ENCODE measurements around the gene CLEC16A.

The CLEC16A gene

DNA sequence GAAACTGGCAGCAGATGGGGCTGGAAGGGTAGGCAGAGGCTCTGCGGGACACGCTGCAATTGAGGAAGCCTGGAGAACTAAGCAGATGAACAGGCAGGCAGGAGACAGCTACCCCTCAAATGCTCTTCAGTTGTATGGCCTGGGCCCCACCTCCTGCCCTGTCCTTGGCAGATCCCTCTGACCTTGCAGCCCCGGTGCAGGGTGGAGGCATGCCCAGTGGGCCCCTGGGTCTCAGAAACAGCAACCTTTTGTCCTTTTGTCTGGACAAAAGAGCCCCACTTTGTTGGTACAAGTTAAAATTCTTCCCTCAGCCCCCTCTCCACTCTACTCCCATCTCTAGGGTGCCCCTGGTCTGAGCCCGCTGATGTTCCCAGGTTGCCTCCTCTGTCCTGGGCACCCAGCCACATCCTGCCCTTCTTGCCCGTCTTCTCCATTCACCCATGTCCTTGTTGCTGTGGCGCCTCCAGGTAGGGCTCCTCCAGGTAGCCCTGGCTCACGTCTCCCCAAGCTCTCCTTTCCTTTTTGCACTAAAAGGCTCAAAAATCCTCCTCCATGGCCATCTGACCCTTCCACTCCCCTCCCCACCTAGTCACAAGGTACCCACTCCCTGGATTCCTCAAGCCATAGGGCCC, 136.8 kb downstream of the CLEC16A start:
- no peak for DNase-seq (ENCODE audit: low read depth)
- TF ChIP-seq, protein P1, sequence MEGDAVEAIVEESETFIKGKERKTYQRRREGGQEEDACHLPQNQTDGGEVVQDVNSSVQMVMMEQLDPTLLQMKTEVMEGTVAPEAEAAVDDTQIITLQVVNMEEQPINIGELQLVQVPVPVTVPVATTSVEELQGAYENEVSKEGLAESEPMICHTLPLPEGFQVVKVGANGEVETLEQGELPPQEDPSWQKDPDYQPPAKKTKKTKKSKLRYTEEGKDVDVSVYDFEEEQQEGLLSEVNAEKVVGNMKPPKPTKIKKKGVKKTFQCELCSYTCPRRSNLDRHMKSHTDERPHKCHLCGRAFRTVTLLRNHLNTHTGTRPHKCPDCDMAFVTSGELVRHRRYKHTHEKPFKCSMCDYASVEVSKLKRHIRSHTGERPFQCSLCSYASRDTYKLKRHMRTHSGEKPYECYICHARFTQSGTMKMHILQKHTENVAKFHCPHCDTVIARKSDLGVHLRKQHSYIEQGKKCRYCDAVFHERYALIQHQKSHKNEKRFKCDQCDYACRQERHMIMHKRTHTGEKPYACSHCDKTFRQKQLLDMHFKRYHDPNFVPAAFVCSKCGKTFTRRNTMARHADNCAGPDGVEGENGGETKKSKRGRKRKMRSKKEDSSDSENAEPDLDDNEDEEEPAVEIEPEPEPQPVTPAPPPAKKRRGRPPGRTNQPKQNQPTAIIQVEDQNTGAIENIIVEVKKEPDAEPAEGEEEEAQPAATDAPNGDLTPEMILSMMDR (IDR thresholded peaks at IDR 0.05; ENCODE audit: low read depth, low read length, missing control alignments), result no peak
- no peak overlapping the region for H3K4me3 ChIP-seq (ENCODE audit: low read depth, low read length)

DNA sequence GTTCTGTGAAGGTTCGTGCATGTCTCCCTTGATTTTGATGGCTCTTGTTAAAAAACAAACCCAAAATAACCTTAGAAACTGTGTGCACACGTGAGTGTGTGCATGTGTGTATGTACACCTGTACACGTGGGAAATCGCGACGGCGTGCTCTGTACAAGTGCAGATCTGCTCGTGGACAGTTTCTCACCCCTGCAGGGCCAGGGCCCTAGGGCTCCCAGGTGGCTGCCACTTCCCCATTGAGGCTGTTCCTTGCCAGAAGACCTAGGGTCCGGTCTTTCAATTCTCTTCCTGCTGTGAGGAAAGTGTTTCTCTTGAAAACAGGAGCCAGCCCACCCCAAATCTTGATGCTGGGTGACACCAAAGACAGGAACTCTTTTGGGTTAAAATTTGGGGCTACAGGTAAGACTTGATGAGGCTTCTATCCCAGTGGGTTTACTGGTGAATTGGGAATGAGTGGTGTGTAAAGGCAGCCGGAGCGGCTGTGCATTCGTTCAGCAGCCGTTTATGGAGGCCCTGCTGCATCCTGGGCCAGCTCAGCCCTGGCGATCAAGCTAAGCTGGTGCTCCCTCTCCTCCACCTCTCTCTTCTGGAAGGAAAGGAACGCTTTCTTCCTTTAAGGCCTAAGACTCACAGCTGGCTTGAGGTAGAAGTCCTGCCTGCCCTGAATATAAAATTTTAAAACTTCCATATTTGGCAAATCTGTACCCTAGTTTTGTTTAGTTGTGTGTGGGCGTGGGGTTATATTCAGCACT, 137.9 kb downstream of the CLEC16A start:
- TF ChIP-seq, protein P1 (IDR thresholded peaks at IDR 0.05; ENCODE audit: low read depth, low read length, missing control alignments), result no peak
- DNase-seq (ENCODE audit: low read depth), result no peak
- no peak overlapping the region for H3K4me3 ChIP-seq (ENCODE audit: low read depth, low read length)

DNA sequence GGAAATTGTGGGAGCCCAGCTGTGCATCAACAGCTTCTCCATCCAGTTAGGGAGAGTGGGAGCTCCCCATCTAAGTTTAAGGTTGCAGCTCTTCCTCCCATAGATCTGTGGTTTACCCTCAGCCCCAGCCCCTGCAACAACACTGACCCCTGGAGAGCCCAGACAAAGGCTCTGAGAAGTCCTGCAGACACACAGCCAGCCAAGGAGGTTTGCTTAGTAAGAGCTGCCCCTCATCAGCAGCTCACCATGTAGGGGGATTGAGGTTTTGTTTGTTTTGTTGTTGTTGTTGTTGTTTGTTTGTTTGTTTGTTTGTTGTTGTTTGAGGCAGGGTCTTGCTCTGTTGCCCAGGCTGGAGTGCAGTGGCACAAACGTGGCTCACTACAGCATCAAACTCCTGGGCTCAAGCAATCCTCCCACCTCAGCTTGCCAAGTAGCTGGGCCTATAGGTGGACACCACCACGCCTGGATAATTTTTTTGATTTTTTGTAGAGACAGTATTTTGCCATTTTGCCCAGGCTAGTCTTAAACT, 138.6 kb downstream of the CLEC16A start:
- DNase-seq (ENCODE audit: low read depth), result no peak
- H3K4me3 ChIP-seq (ENCODE audit: low read depth, low read length), result no peak overlapping the region
- TF ChIP-seq, protein P1 (IDR thresholded peaks at IDR 0.05; ENCODE audit: low read depth, low read length, missing control alignments), result no peak

DNA sequence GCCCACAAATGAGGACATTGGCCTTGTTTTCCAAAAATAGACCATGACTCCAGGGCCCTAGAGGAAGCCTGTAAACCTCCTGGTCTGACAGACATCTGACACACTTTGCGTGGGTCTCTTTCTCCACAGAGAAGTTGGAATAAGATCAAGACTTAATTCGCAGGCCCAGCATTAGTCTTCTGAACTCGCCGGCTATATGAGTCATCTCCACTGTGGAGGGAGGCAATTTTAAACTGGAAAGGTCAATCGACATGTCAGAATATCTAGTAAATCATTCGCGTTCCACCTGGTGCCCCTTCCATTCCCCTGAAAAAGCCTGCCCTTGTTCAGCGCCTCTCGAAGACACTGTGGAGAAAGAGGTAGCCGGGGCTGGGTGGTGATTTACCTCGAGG, 140.1 kb downstream of the CLEC16A start:
- TF ChIP-seq, protein P1 (IDR thresholded peaks at IDR 0.05; ENCODE audit: low read depth, low read length, missing control alignments), result no peak
- no peak for DNase-seq (ENCODE audit: low read depth)
- H3K4me3 ChIP-seq (ENCODE audit: low read depth, low read length), result no peak overlapping the region

- no peak overlapping the region for H3K4me3 ChIP-seq (ENCODE audit: low read depth, low read length)
- no peak for DNase-seq (ENCODE audit: low read depth)
- TF ChIP-seq, protein P1 (IDR thresholded peaks at IDR 0.05; ENCODE audit: low read depth, low read length, missing control alignments), result no peak
Measured at GRCh38 chr16:11084876-11085485, 140.6 kb downstream of the CLEC16A start.

GRCh38 chr16:11085916-11086315, 141.6 kb downstream of the CLEC16A start:
- TF ChIP-seq, protein P1 (IDR thresholded peaks at IDR 0.05; ENCODE audit: low read depth, low read length, missing control alignments), result no peak
- DNase-seq (ENCODE audit: low read depth), result no peak
- H3K4me3 ChIP-seq (ENCODE audit: low read depth, low read length), result no peak overlapping the region
